Ovary (tissue), 9 donors: Measurements from ENCODE around the gene PRF1. TPM values are rescaled to one million over a fixed set of nuclear protein-coding genes. Genes with fewer than 3 reads are reported as not detected.
"Not testable (repeated sequence)": the region's sequence is repeated elsewhere in the genome, so short reads cannot be mapped to it uniquely, and the experiment has no call there.

Experiments used
- DNase-seq, 5 donors: peaks; one replicate each; pipeline ENCODE4 v3.0.0-alpha.2; 2019 to 2020
- H3K27ac ChIP-seq, 2 donors: fragments of 200-600 bp; one replicate each; pipeline versions ENCODE4 v1.5.1 to v1.8.0; 2019 to 2022
- H3K27me3 ChIP-seq: fragments of 200-600 bp; one replicate; pipeline ENCODE4 v1.8.0; 2022
- H3K36me3 ChIP-seq: fragments of 200-600 bp; sonication (generic); one replicate; pipeline ENCODE4 v1.5.1; 2019
- H3K4me1 ChIP-seq: one replicate; pipeline ENCODE4 v1.8.1; 2013; ENCODE audit warnings: mild to moderate bottlenecking, moderate library complexity; ENCODE audit not compliant: insufficient read depth
- H3K4me3 ChIP-seq: fragments of 200-600 bp; sonication (generic); one replicate; pipeline ENCODE4 v1.5.1; 2017
- H3K9me3 ChIP-seq, 2 donors: fragments of 200-600 bp in 1 of 2; sonication (generic) in 1 of 2; one replicate each; pipeline versions ENCODE4 v1.5.1 to v1.8.1; 2013 to 2019; ENCODE audit warnings: mild to moderate bottlenecking in 1 of 2, moderate library complexity in 1 of 2
- CTCF ChIP-seq, 3 donors: fragments of 450-650 bp in 2 of 3; fragments of 200-600 bp in 1 of 3; IDR thresholded peaks; one replicate each; pipeline versions ENCODE4 v1.5.1 to v1.8.0; 2016 to 2022; ENCODE audit warnings: antibody characterized with exemption in 3 of 3, mild to moderate bottlenecking in 1 of 3
- EP300 ChIP-seq: sonication (generic); formaldehyde crosslinking; IDR thresholded peaks from one replicate; pipeline ENCODE4 v1.6.1; 2017; ENCODE audit warnings: antibody characterized with exemption
- POLR2A ChIP-seq: fragments of 450-650 bp; IDR thresholded peaks from one replicate; pipeline ENCODE4 v1.6.1; 2017; ENCODE audit warnings: antibody characterized with exemption, mild to moderate bottlenecking, moderate library complexity
- WGBS, 3 donors: extraction: QIAGEN DNeasy Blood & Tissue Kit in 1 of 3; methylation state at CpG; one replicate each; pipeline versions ENCODE4 v1.1.5 to v1.1.7; 2013 to 2017; 5-methylcytosine and 5-hydroxymethylcytosine counted together
- intact Hi-C, 4 donors: fragments of 100-400 bp; cut with DNase I; formaldehyde crosslinking; loops; one replicate each; pipeline versions ENCODE4 v1.11.0 to v1.15.1; 2022 to 2023
- polyA plus RNA-seq, 2 donors: library from polyadenylated mRNA; stranded (reverse); fragments of 200-250 nt in 1 of 2; fragments of 350-450 nt in 1 of 2; fragmentation: Illumina TruSeq in 1 of 2; extraction: RNeasy Lipid Tissue Mini Kit (QIAGEN cat#74804) in 1 of 2; gene quantifications; one replicate each; pipeline ENCODE4 v1.2.3, GENCODE V29; 2013 to 2014
- total RNA-seq, 7 donors: library from RNA; depleted of rRNA in 2 of 7; stranded (reverse); fragments of >200 nt in 2 of 7; fragmentation: NEBNext Ultra II Directional in 3 of 7; extraction: Animal tissue kit (Norgen Biotek cat#: 25700) in 3 of 7; gene quantifications; one replicate each; pipeline versions ENCODE4 v1.1.0 to v1.2.4, GENCODE V29; 2016 to 2023
- donor health status: DM: no; HTN: no; CAD: no; lungs with moderate emphysema.
- donor health status: DM: no; HTN: no; CAD: no.
- donor health status: Bipolar disorder and iron deficiency.
- donor health status: DM: yes; HTN: yes; CAD: no.
- donor health status: DM: no; HTN: no; CAD: no.
- donor health status: DM: yes; HTN: yes; CAD: no.

PRF1 gene
- total and polyA plus RNA-seq, 9 donors = 0.58 to 5.1 (median 1.3) TPM

GRCh38 chr10:70649526-70649925, 47.0 kb upstream of the PRF1 start:
- Histone ChIP-seq H3K4me3 (no peak overlapping the region), H3K9me3 (no peaks in the 10 kb centered on the region), H3K36me3 (no peaks in the 10 kb centered on the region), H3K27ac (no peak overlapping the region), H3K27me3 (no peaks in the 10 kb centered on the region), H3K4me1 (no peaks in the 10 kb centered on the region)
- no peak for DNase-seq
- TF ChIP-seq CTCF (IDR thresholded peaks at IDR 0.05) (no peak), EP300 (no peak), POLR2A (no peak)
- WGBS, 3 donors = 78 to 91% (median 82%) methylated on average over 4 of the region's 4 CpGs
- intact Hi-C loops = no loop called here

- H3K4me3 ChIP-seq = no peak overlapping the region
- no peaks in the 10 kb centered on the region for H3K36me3 ChIP-seq
- H3K9me3 ChIP-seq = no peaks in the 10 kb centered on the region
- DNase-seq = no peak
- TF ChIP-seq EP300 (no peak), CTCF (IDR thresholded peaks at IDR 0.05) (no peak), POLR2A (no peak)
- no peaks in the 10 kb centered on the region for H3K4me1 ChIP-seq
- intact Hi-C loops = no loop called here
- H3K27me3 ChIP-seq = no peaks in the 10 kb centered on the region
- no peak overlapping the region for H3K27ac ChIP-seq
- WGBS, 3 donors = 92 to 100% (median 93%) methylated on average over 3 of the region's 3 CpGs
Measured at GRCh38 chr10:70648427-70648826, 45.9 kb upstream of the PRF1 start.

DNA sequence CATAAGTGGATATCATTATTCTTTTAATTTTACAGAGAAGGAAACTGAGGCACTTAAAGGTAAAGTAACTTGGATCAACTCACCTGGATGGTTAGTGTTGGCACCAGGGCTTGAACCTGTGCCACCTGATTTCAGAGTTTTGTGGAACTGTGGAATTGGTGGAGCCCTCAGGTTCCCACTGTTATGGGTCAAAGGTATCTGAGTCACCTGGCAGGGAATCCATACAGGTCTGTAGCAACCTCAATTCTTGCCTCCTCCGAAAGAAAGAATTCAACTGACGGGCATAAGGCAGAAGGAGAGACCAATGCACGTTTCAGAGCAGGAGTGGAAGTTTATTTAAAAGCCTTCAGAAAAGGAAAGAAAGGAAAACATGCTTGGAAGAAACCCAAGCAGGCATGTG, 44.5 kb upstream of the PRF1 start:
- no peaks in the 10 kb centered on the region for H3K36me3 ChIP-seq
- DNase-seq = no peak
- no peak overlapping the region for H3K4me3 ChIP-seq
- intact Hi-C loops = no loop called here
- TF ChIP-seq EP300 (no peak), POLR2A (no peak), CTCF (IDR thresholded peaks at IDR 0.05) (no peak)
- H3K27me3 ChIP-seq = no peaks in the 10 kb centered on the region
- H3K27ac ChIP-seq = no peak overlapping the region
- no peaks in the 10 kb centered on the region for H3K4me1 ChIP-seq
- 57 to 92% (median 63%) methylated on average over 2 to 3 of the region's 3 CpGs for WGBS, 3 donors
- H3K9me3 ChIP-seq = no peaks in the 10 kb centered on the region

DNA sequence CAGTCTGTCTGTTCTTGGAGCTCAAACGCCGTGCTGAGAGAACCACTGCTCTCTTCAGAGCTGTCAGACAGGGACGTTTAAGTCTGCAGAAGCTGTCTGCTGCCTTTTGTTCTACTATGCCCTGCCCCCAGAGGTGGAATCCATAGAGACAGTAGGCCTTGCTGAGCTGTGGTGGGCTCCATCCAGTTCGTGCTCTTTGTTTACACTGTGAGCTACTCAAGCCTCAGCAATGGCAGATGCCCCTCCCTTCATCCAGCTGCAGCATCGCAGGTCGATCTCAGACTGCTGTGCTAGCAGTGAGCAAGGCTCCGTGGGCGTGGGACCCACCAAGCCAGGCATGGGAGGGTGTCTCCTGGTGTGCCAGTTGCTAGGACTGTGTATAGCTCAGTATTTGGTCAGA, 42.4 kb upstream of the PRF1 start:
- H3K27me3 ChIP-seq, H3K4me3 ChIP-seq, H3K9me3 ChIP-seq, H3K4me1 ChIP-seq, H3K27ac ChIP-seq, DNase-seq, H3K36me3 ChIP-seq, intact Hi-C loops: not testable (repeated sequence)
- 49 to 74% (median 57%) methylated on average over 7 to 8 of the region's 8 CpGs for WGBS, 3 donors

- H3K36me3 ChIP-seq, intact Hi-C loops, H3K4me3 ChIP-seq, H3K27ac ChIP-seq, H3K9me3 ChIP-seq, DNase-seq, H3K4me1 ChIP-seq, H3K27me3 ChIP-seq: not testable (repeated sequence)
- WGBS, 3 donors = 94 to 98% (median 96%) methylated on average over 3 of the region's 3 CpGs
Measured at GRCh38 chr10:70643272-70643671, 40.7 kb upstream of the PRF1 start.

DNA sequence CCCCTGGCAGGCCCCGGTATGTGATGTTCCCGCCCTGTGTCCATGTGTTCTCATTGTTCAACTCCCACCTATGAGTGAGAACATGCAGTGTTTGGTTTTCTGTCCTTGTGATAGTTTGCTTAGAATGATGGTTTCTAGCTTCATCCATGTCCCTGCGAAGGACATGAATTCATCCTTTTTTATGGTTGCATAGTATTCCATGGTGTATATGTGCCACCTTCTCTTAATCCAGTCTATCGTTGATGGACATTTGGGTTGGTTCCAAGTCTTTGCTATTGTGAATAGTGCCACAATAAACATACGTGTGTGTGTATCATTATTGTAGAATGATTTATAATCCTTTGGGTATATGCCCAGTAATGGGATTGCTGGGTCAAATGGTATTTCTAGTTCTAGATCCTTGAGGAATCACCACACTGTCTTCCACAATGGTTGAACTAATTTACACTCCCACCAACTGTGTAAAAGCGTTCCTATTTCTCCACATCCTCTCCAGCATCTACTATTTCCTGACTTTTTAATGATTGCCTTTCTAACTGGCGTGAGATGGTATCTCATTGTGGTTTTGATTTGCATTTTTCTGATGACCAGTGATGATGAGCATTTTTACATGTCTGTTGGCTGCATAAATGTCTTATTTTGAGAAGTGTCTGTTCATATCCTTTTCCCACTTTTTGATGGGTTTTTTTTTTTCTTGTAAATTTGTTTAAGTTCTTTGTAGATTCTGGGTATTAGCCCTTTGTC, 37.3 kb upstream of the PRF1 start:
- 78 to 83% (median 82%) methylated on average over 7 of the region's 7 CpGs for WGBS, 3 donors
- intact Hi-C loops = not testable (repeated sequence)

DNA sequence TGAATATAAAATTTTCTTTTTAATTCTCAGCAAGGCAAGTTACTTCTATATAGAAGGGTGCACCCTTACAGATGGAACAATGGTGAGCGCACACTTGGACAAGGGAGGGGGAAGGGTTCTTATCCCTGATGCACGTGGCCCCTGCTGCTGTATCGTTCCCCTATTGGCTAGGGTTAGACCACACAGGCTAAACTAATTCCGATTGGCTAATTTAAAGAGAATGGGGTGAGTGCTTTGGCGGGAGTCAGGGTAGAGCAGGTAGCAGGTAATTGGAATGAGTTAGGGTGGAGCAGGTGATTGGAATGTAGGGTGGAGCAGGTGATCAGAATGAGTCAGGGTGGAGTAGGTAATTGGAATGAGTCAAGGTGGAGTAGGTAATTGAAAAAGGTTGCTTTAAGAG, 32.0 kb upstream of the PRF1 start:
- H3K36me3 ChIP-seq, intact Hi-C loops, H3K27ac ChIP-seq, DNase-seq, H3K9me3 ChIP-seq, H3K4me1 ChIP-seq, H3K4me3 ChIP-seq, H3K27me3 ChIP-seq: not testable (repeated sequence)
- 89 to 93% (median 92%) methylated on average over 5 of the region's 5 CpGs for WGBS, 3 donors

More for the DNA sequence above, 37.3 kb upstream of the PRF1 start:
- H3K9me3 ChIP-seq, H3K36me3 ChIP-seq, DNase-seq, H3K4me3 ChIP-seq, H3K27me3 ChIP-seq, H3K4me1 ChIP-seq, H3K27ac ChIP-seq: not testable (repeated sequence)
